GM19438 (cell line): ENCODE data around the gene FUT8.
"Not testable (repeated sequence)": the region's sequence is repeated elsewhere in the genome, so short reads cannot be mapped to it uniquely, and the experiment has no call there.

Source experiments
- ATAC-seq: cut with Tn5 transposase; IDR thresholded peaks from one replicate; pipeline ENCODE4 v1.9.1; 2021; ENCODE audit warnings: low read depth; ENCODE audit not compliant: unreplicated experiment

FUT8 gene

DNA sequence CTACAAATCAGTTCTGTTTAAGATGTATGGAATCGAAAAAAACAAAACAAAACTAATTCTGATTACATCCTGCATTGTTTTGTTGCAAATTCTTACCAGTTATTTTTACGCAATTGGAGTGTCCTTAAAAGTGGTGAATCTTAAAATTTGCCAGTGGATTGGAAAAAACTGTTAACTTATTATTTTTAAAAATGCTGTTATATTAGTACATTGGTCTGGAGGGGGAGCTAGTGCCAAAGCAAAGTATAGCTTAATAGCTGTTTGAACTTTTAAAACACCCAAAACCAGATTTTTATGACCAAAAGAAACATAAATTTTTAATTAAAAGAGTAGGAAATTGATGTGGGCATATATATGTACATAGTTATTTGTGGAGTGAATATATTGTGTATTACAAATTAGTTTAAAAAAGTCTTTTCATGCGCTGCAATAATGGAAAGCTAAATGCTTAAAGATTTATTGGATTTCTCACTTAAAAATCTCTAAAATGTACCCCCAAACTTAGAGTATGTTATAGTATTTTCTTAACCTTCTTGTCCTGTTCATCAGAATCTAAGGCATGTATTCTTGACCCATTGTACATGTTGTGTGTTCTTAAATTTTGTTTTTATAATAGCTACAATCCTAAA, 2.5 kb downstream of the FUT8 start:
- no peak for ATAC-seq

DNA sequence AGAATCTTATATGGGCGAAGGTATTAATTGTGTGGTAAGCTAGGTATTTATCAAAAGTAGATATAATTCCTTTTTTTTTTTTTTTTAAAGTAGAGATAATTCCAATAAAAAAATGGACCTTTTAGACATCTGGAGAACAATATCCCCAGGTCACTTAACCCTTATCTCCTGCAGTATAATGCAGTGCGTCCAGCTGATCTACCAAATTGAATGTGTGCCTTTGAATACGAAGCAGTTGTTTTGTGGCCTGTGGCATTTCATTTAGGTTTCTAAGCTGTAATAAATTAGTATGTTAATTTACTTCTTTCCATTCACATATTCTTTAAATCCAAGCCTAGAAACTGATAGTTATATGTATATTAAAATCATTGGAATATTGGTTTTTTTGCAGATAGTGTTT, 3.1 kb downstream of the FUT8 start:
- ATAC-seq = no peak

DNA sequence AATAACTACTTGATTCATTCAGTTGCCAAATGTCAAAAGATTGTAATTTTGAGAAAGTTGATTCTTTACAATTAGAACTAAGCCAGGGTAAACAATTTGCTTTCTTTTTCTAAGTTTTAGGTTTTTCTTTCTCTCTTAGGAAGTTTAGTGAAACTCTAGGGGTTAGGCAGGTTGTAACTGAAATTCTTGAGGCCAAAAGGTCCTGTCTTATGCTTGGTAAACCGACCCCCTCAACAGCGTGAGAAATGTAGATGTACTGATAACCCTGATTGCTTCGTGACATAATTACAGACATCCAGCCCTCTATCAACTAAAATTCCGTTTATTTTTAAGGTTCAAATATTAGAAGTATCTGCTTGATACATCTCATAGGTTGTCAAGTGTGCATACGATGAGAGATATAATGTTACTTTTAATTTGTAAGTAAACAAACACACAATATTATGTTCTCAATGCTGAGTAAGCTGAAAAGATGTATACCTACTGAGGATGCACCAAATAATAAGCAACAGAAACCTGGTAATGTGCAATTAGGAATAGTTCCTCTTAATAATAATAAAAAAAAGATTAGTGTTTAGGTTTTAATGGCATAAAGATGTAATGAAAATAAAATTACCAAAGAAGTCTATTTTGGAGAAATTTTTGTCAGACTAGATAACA, 7.2 kb downstream of the FUT8 start:
- no peak for ATAC-seq

DNA sequence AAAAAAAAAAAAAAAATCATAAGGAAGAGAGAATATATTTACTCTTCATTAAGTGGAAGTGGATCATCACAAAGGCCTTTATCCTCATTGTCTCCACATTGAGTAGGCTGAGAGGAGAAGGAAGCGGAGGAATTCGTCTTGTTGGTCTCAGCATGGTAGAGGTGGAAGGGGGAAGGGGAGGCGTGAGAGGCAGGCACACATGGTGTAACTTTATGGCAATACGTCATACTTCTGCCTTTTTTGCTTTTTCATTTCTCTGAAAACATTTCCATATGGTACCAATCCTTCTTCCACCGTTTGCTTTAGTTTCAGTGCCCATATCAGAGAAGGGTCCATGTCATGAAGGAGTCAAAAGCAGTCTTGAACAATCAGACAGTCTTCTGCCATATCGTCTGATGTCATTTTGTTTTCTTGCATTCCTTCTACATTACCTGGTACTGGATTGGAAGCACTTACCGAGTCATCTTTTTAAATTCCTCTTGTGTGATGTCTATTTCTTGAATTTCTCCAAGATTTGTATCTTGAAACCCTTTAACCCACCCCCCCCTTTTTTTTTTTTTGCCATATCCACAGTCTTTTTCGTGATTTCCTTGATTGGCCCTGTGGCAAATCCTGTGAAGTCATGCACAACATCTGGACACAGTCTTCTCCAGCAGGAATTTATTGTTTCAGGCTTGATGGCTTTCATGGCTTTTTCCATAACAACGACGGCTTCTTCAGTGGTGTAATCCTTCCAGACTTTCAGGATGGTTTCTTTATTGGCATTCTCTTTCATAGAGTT, 8.9 kb downstream of the FUT8 start:
- no peak for ATAC-seq

DNA sequence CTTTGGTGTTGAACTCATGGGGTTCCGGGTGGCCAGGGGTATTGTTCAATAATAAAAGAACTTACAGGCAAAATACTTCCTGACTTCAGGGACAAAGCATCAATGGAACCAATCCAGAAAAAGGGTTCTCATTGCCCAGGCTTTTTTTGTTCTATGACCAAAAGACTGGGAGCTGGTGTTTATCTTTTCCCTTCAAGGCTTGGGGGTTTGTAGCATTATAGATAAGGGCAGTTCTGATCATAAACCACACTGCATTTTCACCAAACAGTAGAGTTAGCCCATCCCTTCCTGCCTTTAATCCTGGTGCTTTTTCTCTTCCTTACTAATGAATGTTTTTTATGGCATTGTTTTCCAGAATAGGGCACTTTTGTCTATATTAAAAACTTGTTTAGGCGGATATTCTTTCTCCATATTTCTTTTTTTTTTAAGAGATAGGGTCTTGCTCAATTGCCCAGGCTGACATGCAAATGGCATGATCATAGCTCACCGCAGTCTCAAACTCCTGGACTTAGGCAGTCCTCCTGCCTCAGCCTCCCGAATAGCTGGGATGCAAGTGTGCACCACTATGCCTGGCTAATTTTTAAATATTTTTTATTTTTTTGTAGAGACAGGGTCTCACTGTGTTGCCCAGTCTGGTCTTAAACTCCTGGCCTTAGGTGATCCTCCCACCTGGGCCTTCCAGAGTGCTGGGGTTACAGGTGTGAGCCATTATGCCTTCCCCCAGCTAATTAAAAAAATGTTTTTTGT, 9.7 kb downstream of the FUT8 start:
- ATAC-seq = no peak

DNA sequence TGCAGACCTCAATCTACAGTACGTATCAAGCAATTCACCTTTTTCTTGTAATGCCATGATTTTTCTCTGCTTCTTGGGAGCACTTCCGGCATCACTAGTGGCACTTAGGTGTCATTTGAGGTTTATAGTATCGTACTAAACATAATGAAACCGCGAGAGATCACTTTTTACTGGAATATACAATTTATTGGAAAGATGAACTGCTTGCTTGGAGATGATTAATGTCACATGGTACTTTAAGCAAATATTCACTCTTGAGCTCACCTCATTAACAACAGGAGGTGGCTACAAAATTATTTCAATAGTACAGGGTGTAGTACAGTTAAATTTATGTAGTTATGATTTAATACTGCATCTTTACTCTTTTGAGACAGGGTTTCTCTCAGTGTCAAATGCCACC, 11.5 kb downstream of the FUT8 start:
- ATAC-seq = no peak

DNA sequence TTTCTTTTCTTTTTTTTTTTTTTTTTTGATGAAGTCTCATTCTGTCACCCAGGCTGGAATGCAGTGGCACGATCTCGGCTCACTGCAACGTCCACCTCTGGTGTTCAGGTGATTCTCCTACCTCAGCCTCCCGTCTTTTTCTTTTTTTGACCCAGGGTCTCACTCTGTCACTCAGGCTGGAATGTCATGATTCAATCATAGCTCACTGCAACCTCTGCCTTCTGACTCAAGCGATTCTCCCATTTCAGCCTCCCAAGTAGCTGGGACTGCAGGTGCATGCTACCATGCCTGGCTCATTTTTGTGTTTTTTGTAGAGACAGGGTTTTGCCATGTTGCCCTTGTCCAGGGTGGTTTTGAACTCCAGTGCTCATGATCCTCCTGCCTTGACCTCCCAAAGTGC, 12.0 kb downstream of the FUT8 start:
- no peak for ATAC-seq

DNA sequence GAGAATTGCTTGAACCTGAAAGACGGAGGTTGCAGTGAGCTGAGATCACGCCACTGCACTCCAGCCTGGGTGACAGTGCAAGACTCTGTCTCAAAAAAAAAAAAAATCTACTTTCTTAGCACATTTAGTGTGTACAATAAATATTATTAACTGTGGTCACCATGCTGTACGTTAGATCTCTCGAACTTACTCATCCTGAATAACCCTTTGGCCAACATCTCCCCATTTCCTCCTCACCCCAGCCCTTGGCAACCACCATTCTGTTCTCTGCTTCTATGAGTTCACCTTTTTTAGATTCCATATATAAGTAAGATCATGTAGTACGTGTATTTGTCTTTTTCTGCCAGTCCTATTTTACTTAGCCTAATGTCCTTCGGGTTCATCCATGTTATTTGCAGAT, 13.4 kb downstream of the FUT8 start:
- no peak for ATAC-seq

DNA sequence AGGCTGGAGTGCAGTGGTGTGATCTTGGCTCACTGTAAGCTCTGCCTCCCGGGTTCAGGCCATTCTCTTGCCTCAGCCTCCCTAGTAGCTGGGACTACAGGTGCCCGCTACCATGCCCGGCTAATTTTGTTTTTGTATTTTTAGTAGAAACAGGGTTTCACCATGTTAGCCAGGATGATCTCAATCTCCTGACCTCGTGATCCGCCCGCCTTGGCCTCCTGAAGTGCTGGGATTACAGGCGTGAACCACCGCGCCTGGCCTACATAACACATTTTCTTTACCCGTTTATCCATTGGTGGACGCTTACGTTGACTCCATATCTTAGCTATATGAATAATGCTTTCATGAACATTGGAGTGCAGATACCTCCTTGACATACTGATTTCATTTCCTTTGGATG, 14.4 kb downstream of the FUT8 start:
- ATAC-seq = not testable (repeated sequence)

DNA sequence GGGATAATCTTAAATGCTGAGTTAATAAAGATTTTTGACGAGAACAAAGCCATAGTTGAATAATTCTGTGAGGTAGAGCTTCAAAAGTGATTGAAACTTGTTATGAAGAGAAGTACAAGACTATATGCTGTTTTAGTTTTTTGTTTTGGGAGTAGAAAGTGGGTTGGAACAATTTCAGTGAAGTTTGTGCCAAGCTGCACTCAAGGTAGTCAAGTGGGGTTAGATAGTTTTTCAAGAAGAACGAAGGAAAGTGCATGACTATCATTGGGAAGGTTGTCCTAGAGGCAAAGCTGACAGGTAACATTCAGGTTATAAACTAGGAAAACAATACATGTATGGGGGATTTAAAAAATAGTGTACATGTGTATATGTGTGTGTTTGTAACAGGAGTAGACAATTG, 16.2 kb downstream of the FUT8 start:
- ATAC-seq = no peak

DNA sequence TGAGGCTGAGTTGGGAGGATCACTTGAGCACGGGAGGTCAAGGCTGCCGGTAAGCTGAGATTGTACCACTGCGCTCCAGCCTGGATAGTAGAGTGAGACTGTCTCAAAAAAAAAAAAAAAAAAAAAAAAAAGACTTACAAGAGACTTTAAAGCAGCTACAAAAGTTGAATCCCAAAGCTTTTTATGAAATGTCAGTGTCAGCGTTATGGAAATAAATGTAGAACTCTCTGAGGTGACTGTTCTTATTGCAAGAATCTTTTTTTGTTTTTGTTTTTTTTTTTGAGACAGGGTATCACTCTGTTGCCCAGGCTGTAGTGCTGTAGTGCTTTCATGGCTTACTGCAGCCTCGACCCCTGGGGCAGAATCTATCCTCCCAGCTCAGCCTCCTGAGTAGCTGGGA, 17.2 kb downstream of the FUT8 start:
- no peak for ATAC-seq

DNA sequence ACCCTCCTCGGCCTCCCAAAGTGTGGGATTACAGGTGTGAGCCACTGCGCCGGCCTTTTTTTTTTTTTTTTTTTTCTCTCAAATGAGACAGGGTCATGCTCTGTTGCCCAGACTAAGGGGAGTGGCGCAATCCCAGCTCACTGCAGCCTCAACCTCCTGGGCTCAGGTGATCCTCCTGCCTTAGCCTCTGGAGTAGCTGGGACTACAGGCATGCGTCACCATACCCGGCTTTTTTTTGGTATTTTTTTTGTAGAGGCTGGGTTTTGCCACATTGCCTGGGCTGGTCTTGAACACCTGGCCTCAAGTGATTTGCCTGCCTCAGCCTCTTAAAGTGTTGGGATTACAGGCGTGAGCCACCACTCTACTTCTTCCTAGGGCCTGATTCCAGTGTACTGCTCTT, 18.7 kb downstream of the FUT8 start:
- no peak for ATAC-seq

DNA sequence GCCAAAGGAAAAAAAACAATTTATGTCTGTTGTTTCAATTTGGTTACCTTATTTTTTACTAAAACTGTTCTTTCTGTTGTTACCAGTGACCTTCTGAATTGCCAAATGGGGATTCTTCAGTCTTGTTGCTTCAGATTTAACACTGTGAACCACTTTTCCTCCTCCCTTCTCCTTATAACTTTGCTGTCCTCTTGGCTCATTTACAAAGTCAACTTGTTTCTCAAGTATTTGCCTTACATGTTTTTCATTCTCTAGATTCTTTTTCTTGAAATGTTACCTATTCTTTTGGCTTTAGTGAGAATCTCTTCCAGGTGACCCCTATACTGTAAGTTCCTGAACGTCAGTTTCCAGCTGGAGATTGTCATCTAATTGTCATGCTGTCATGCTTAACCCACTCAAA, 19.4 kb downstream of the FUT8 start:
- no peak for ATAC-seq

DNA sequence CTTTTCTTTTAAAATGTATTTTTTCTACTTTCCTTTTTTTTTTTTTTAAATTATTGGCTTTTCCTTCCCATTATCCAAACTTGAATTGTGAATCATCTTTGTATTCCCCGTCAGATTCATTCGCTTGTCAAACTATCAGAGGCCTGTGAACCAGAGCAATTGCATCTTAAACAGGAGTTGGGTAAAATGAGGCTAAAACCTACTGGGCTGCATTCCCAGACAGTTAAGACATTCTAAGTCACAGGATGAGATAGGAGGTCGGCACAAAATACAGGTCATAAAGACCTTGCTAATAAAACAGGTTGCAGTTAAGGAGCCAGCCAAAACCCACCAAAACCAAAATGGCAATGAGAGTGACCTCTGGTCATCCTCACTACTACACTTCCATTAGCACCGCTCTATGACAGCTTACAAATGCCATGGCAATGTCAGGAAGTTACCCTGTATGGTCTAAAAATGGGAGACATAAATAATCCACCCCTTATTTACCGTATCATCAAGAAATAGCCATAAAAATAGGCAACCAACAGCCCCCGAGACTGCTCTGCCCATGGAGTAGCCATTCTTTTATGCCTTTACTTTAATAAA, 19.9 kb downstream of the FUT8 start:
- no peak for ATAC-seq

DNA sequence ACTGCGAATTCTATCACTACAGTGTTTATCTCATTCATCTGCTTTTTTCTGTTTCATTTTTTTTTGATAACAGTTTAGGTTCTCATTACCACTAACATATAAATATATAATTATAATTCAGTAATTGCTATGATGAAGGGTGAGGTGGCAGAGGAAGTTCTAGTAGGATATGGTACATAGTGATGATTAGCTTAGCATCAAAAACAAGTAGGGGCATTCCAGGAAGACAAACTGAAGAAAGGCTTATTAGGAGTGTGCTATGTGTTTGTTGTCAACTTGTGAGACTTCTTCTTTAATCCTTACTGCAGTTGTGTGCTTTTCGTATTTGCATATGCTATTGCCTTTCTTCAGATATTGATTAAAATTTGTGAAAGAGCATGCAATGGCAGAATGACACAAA, 20.6 kb downstream of the FUT8 start:
- no peak for ATAC-seq

DNA sequence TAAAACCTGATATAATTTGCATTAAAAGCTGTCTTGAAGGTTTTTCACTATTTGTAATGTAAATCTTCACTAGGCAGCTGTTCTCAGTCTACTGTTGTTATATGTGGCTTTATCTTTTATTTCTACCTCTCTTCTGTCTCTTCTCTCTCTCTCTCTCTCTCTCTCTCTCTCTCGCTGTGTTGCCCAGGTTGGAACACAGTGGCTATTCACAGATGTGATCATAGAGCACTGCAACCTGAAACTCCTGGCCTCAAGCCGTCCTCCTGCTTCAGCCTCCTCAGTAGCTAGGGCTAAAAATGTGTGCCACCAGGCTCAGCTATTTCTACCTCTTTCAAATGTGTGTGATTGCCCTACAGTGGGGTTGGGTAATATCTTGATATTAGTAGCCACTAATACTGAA, 21.1 kb downstream of the FUT8 start:
- ATAC-seq = no peak

DNA sequence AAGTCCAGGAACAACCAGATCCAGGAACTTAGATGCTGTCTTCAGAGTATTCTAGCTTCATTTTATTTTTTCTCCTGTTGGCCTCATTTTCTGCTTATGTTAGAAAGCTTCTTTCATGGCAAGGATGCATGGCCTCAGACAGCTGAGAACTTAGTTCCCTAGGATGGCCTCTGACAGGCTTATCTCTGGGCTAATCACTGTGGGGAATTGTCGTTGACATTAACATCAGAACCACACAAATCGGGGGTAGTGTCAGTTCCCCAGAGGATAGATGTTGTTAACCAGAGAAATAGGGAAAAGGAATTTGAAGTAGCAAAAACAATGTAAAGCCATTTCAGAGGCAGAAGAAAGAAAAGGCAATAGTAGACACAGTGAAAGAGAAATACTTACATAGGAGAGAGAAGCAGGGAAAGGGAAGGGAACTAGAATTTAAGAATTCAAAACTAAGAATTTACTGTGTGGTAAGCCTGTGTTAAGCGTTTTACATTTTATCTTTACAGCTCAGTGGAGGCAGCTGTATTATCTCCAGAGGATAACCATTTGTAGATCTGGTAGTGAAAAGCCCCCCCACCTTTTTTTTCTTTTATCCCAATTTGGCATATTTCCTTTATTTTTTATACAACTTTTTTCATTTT, 21.8 kb downstream of the FUT8 start:
- ATAC-seq = no peak

DNA sequence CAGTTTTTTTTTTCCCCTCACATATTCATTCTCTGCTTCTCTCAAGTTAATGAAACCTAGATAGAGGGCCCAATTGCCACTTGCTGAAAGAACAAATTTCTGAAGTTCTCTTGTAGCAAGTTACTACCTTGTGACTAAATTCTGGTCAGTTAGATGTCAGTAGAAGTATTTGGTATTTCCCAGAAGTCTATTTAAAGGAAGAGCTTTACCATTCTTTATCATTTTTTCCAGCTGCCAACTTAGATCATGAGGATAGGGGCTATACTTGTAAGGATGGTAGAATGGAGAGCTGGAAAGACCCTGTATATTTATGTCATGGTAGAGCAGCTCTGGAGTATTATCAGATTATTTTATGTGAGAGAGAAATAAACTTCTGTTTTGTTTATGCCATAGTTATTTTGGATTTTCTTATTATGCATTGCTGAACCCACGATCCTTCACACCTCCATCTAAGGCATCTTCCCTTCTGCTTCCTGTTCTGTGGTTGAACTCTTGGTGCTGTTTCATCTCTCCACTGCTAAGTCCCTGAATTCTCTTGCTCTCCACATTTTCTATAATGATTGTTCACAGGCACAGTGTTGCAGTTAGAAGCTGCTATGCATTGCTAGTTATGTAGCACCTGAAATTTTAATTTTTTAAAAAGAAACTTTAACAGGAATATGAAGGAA, 25.9 kb downstream of the FUT8 start:
- no peak for ATAC-seq

DNA sequence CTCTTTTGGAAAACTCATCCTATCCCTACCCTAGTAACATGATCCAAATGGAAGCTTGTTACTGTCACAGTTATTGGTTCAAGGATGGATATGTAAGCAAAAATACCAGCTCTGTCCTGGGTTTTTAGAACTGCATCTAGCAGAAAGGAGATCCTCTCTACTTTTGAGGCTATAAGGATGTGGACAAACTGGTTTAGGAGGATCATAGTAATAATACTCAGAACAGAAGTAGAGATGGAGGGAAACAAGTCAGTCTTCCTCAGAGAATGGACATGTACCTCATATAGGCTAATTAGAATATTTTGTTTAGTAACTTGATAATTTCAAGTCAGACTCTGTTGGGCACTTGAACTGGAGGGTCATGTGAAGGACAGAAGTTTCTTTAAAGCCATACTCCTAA, 26.6 kb downstream of the FUT8 start:
- no peak for ATAC-seq

DNA sequence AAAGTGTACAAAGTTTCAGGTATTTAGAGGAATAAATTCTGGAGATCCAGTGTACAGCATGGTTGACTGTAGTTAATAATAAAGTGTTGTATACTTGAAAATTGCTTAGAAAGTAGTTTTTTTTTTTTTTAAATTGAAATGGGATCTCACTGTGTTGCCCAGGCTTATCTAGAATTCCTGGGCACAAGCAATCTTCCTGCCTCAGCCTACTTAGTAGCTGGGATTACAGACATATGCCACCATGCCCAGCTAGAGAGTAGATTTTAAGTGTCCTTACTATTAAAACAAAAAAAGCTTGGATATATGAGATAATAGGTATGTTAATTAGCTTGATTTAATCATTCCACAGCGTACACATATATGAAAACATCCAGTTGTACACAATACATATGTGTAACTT, 27.7 kb downstream of the FUT8 start:
- ATAC-seq = no peak
